A673 (cell line): ENCODE measurements around the gene SHOX. TPM values are rescaled to one million over a fixed set of nuclear protein-coding genes. Genes with fewer than 3 reads are reported as not detected.

ENCODE experiments used
- BruUV-seq: library from RNA; stranded (reverse); fragments of 400-500 nt; replicated peaks from 2 replicates; lab custom pipeline; 2021; lab: Mats Ljungman, UMichigan
- CTCF ChIA-PET: fragments of 300-600 bp; sonication (Branson Sonifier 250); formaldehyde crosslinking; loops from one replicate; lab custom pipeline; 2022; ENCODE audit warnings: antibody characterized with exemption; lab: Charles Lee
- POLR2A ChIA-PET: fragments of 300-600 bp; sonication (Branson Sonifier 250); formaldehyde crosslinking; loops from one replicate; lab custom pipeline; 2022; ENCODE audit warnings: antibody characterized with exemption; ENCODE audit not compliant: low non-redundant PET; lab: Charles Lee
- DNase-seq: peaks from one replicate; pipeline ENCODE4 v3.0.0-alpha.2; 2015; ENCODE audit warnings: low spot score
- H3K27ac ChIP-seq: fragments of 200-600 bp; sonication (generic); 2 replicates; pipeline ENCODE4 v1.5.1; 2016; ENCODE audit warnings: mixed run types, low read depth, mild to moderate bottlenecking, mixed read lengths, antibody characterized with exemption, low read length; ENCODE audit not compliant: poor library complexity, severe bottlenecking
- H3K27me3 ChIP-seq: fragments of 200-600 bp; sonication (generic); replicated peaks from 2 replicates; pipeline ENCODE4 v1.6.1; 2017; ENCODE audit warnings: mixed run types, low read depth, mild to moderate bottlenecking, mixed read lengths, antibody characterized with exemption, low read length; ENCODE audit not compliant: insufficient read depth, poor library complexity
- H3K36me3 ChIP-seq: fragments of 200-600 bp; sonication (generic); 2 replicates; pipeline ENCODE4 v1.6.1; 2016; ENCODE audit warnings: mixed run types, mild to moderate bottlenecking, mixed read lengths, antibody characterized with exemption, low read length; ENCODE audit not compliant: insufficient read depth, poor library complexity, severe bottlenecking
- H3K4me1 ChIP-seq: fragments of 200-600 bp; sonication (generic); 2 replicates; pipeline ENCODE4 v1.6.1; 2017; ENCODE audit warnings: mixed run types, mild to moderate bottlenecking, mixed read lengths, antibody characterized with exemption, low read length; ENCODE audit not compliant: insufficient read depth, poor library complexity, severe bottlenecking
- H3K4me3 ChIP-seq: fragments of 200-600 bp; sonication (generic); 2 replicates; pipeline ENCODE4 v1.5.1; 2016; ENCODE audit warnings: low read depth, mixed run types, mild to moderate bottlenecking, mixed read lengths, low read length; ENCODE audit not compliant: poor library complexity, severe bottlenecking
- H3K9me3 ChIP-seq: fragments of 200-600 bp; sonication (generic); 2 replicates; pipeline ENCODE4 v1.6.1; 2016; ENCODE audit warnings: mixed run types, low read depth, mild to moderate bottlenecking, mixed read lengths, antibody characterized with exemption, low read length; ENCODE audit not compliant: poor library complexity, severe bottlenecking
- CTCF ChIP-seq: fragments of 300-800, 200-600 bp; sonication (generic); conservative IDR thresholded peaks from 2 replicates; pipeline ENCODE4 v1.5.1; 2017; ENCODE audit warnings: low read depth, mild to moderate bottlenecking, antibody characterized with exemption, low read length, moderate library complexity, mixed read lengths
- EZH2 ChIP-seq: fragments of 200-600 bp; sonication (generic); IDR thresholded peaks from 2 replicates; pipeline ENCODE4 v1.6.1; 2017; ENCODE audit warnings: borderline replicate concordance, low read depth, mild to moderate bottlenecking, mixed read lengths, antibody characterized with exemption, low read length; ENCODE audit not compliant: poor library complexity, severe bottlenecking
- intact Hi-C: fragments of 100-400 bp; cut with micrococcal nuclease; formaldehyde crosslinking; loops from one replicate; pipeline ENCODE4 v1.10.0; 2022; ENCODE audit not compliant: unreplicated experiment
- total RNA-seq: library from RNA; stranded (reverse); gene quantifications from 2 replicates; pipeline ENCODE4 v1.2.3, GENCODE V29; 2021

The SHOX gene
- total RNA-seq, 1 experiment from 2014 or later: not detected

GRCh38 chrX:682892-683291 lies 52.3 kb downstream of the SHOX start:
- ChIA-PET POLR2A (no interaction called here), CTCF (no interaction called here)
- Histone ChIP-seq H3K4me3 (no peak overlapping the region), H3K4me1 (no peaks in the 10 kb centered on the region), H3K36me3 (no peaks in the 10 kb centered on the region), H3K27me3 (no peaks in the 10 kb centered on the region), H3K27ac (no peak overlapping the region), H3K9me3 (peaks cover 16% of the 10 kb centered on the region)
- DNase-seq: no peak
- no TSS peak for BruUV-seq
- no peak for TF ChIP-seq CTCF
- intact Hi-C loops: no loop called here

DNA sequence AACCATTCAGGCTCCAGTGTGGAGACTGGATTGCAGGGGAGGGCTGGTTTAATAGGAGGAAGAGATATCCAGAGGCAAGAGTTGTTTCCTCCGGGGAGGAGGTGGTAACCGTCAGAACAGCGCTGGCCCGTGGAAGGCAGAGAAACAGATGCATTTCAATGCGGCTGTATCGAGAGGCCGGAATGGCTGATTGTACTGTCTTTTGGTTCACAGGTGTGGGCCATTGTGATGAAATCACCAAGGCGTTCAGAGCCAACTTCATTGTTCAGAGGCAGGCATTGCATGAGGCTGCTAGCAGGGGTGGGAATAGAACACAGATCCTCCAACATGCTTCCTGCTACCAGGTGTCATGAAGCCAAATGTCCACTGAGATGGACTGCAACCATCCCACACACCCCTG lies 53.0 kb downstream of the SHOX start:
- no peaks in the 10 kb centered on the region for H3K4me1 ChIP-seq
- POLR2A ChIA-PET: no interaction called here
- H3K9me3 ChIP-seq: peaks cover 16% of the 10 kb centered on the region
- no TSS peak for BruUV-seq
- no peak overlapping the region for H3K4me3 ChIP-seq
- no peaks in the 10 kb centered on the region for H3K27me3 ChIP-seq
- no peak for TF ChIP-seq EZH2
- TF ChIP-seq CTCF: no peak
- DNase-seq: no peak
- CTCF ChIA-PET: no interaction called here
- H3K27ac ChIP-seq: no peak overlapping the region
- intact Hi-C loops: no loop called here
- no peaks in the 10 kb centered on the region for H3K36me3 ChIP-seq

DNA sequence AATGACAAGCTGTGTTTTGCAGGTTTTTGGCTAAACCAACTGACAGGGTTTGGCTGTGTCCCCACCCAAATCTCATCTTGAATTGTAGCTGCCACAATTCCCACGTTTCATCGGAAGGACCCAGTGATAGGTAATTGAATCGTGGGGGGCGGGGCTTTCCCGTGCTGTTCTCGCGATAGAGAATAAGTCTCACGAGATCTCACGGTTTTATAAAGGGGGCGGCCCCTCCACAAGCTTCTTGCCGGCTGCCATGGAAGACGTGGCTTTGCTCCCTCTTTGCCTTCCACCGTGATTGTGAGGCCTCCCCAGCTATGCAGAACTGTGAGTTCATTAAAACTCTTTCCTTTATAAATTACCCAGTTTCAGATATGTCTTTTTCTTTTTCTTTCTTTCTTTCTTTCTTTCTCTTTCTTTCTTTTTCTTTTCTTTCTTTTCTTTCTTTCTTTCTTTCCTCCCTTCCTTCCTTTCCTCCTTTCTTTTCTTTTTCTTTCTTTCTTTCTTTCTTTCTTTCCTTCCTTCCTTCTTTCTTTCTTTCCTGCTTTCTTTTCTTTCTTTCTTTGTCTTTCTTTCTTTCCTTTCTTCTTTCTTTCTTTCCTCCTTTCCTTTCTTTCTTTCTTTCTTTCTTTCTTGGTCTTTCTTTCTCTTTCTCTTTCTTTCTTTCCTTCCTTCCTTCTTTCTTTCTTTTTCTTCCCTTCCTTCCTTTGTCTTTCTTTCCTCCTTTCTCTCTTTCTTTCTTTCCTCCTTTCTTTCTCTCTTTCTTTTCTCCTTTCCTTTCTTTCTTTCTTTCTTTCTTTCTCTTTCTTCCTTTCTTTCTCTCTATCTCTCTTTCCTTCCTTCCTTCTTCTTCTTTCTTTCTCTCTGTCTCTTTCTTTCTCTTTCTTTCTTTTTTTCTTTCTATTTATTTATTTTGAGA lies 54.8 kb downstream of the SHOX start:
- intact Hi-C loops: no loop called here
- ChIA-PET POLR2A (no interaction called here), CTCF (no interaction called here)
- Histone ChIP-seq H3K4me1 (no peaks in the 10 kb centered on the region), H3K4me3 (no peak overlapping the region), H3K36me3 (no peaks in the 10 kb centered on the region), H3K27me3 (no peaks in the 10 kb centered on the region), H3K9me3 (peaks cover 32% of the 10 kb centered on the region), H3K27ac (no peak overlapping the region)
- no peak for TF ChIP-seq EZH2
- no peak for TF ChIP-seq CTCF
- BruUV-seq: no TSS peak
- no peak for DNase-seq
